Measurements from ENCODE around the gene ASS1. TPM values are rescaled to one million over a fixed set of nuclear protein-coding genes. Genes with fewer than 3 reads are reported as not detected.
"Not testable (repeated sequence)": the region's sequence is repeated elsewhere in the genome, so short reads cannot be mapped to it uniquely, and the experiment has no call there.

Gene ASS1
- total and polyA plus RNA-seq, 5 donors = 37.6 to 88.3 (median 60.4) TPM

DNA sequence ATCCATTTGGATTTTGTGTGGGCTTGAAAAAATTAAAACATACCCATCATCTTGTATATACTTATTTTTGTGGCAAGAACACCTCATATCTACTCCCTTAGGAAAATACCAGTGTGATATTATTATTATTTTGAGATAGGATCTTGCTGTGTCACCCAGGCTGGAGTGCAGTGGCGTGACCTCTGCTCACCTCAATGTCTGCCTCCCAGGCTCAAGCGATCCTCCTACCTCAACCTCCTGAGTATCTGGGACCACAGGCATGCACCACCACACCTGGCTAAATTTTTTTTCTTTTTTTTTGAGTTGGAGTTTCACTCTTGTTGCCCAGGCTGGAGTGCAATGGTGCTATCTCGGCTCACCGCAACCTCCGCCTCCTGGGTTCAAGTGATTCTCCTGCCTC is 10.1 kb upstream of the ASS1 start:
- WGBS = 88% methylated on average over 5 of the region's 5 CpGs
- not testable (repeated sequence) for ATAC-seq

DNA sequence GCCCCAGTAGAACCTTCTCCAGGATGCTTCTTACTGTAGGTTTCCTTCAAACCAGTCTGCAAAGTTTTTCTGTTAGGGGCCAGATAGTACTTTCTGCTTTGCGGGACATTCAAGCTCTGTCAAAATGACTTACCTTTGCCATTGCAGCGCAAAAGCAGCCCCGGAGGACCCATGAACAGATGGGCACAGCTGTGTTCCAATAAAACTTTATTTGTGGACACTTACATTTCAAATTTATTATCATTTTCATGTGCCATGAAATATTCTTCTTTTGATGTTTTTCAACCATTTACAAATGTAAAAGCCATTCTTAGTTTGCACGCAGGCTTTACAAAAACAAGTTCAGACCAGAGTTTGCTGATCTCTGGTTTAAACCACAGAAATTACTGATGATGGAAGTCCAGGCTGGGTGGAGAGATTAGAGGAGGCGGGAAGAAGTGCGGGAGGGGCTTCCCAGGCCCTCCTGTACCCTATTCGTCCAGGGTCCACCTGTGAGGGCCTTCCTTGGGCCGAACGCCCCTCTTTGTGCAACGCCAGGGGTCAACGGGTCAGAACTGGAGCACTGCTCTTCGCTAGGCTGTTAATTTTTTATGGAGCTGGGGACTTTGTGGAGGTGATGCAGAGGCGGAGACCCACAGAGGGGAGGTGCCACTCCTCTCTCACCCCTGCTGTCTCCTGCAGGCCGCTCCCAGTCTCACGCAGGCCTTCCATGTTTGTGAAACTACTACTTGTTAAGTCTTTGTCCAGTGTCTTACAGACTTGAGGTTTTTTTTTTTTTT is 7.6 kb upstream of the ASS1 start:
- Histone ChIP-seq H3K27me3 (ENCODE audit: control insufficient read depth, insufficient read depth) (no peaks in the 10 kb centered on the region), H3K4me1 (ENCODE audit: control insufficient read depth, insufficient read depth, low read length) (no peaks in the 10 kb centered on the region), H3K27ac (ENCODE audit: low read length) (no peak overlapping the region), H3K4me3 (ENCODE audit: low read length) (no peak overlapping the region), H3K9me3 (ENCODE audit: control insufficient read depth, low read length) (no peaks in the 10 kb centered on the region)
- ATAC-seq (no peak), DNase-seq (peak in 2 of 3 donors; percentile 7 to 11)
- WGBS = 80% methylated on average over 15 of the region's 15 CpGs
- intact Hi-C loops (cut with DNase I) = no loop called here

More for the DNA sequence above, 10.1 kb upstream of the ASS1 start:
- H3K4me3 ChIP-seq (ENCODE audit: low read length); H3K27me3 ChIP-seq (ENCODE audit: control insufficient read depth, insufficient read depth); H3K27ac ChIP-seq (ENCODE audit: low read length); H3K4me1 ChIP-seq (ENCODE audit: control insufficient read depth, insufficient read depth, low read length); H3K9me3 ChIP-seq (ENCODE audit: control insufficient read depth, low read length); intact Hi-C loops (cut with DNase I): not testable (repeated sequence)
- peak in 1 of 3 donors; percentile 6 for DNase-seq

DNA sequence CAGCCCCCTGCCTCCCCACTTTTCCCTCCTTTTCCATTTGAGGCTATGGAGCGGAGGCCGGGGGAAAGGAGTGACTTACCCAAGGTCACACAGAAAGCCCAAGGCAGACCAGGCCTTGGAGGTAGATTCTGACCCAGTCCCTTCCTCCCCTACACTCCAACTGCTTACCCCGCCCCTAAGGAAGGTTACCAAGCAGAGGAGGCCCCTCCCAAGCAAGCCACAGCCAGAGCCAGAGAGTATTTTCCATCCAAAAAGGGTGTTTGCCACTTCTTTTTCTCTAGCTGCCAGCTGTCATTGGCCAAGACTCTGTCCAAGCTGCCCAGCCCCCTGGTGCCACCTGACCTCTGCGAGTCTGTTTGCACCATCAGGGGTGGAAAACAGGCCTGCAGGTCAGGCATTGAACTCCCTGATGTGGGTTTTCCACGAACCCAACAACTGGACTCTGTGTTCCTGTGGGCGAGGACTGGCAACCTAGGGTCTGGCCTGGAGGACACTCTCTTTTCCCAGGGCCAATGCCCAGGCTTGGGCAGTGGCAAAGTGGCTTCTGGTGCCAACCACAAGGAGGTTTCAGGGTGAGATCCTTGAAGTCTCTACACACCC is 6.3 kb upstream of the ASS1 start:
- 88% methylated on average over 6 of the region's 6 CpGs for WGBS
- intact Hi-C loops (cut with DNase I) = no loop called here
- Histone ChIP-seq H3K27ac (ENCODE audit: low read length) (no peak overlapping the region), H3K27me3 (ENCODE audit: control insufficient read depth, insufficient read depth) (no peaks in the 10 kb centered on the region), H3K4me1 (ENCODE audit: control insufficient read depth, insufficient read depth, low read length) (no peaks in the 10 kb centered on the region), H3K4me3 (ENCODE audit: low read length) (no peak overlapping the region), H3K9me3 (ENCODE audit: control insufficient read depth, low read length) (no peaks in the 10 kb centered on the region)
- ATAC-seq (peak in 1 of 2 donors; percentile 26), DNase-seq (peak; percentile 12 to 45 (median 16))

DNA sequence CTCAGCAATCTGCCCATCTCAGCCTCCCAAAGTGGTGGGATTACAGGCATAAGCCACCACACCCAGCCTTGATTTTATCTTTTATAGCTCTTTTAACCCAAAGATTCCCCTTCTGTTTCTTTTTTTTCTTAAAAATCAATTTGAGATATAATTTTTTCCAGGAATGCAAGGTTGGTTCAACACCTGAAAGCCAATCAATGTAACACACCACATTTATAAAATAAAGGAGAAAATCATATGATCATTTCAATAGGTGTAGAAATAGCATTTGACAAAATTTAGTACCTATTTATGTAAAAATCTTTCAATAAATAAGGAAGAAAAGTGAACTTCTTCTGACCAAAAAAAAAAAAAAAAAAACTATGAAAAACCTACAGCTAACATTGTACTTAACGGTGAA is 3.7 kb upstream of the ASS1 start:
- WGBS = 96% methylated on average over 1 of the region's 1 CpG
- Histone ChIP-seq H3K9me3 (ENCODE audit: control insufficient read depth, low read length) (no peaks in the 10 kb centered on the region), H3K27me3 (ENCODE audit: control insufficient read depth, insufficient read depth) (no peaks in the 10 kb centered on the region), H3K4me3 (ENCODE audit: low read length) (no peak overlapping the region), H3K27ac (ENCODE audit: low read length) (no peak overlapping the region), H3K4me1 (ENCODE audit: control insufficient read depth, insufficient read depth, low read length) (no peaks in the 10 kb centered on the region)
- ATAC-seq (no peak), DNase-seq (peak in 1 of 3 donors; percentile 3)
- intact Hi-C loops (cut with DNase I) = no loop called here

DNA sequence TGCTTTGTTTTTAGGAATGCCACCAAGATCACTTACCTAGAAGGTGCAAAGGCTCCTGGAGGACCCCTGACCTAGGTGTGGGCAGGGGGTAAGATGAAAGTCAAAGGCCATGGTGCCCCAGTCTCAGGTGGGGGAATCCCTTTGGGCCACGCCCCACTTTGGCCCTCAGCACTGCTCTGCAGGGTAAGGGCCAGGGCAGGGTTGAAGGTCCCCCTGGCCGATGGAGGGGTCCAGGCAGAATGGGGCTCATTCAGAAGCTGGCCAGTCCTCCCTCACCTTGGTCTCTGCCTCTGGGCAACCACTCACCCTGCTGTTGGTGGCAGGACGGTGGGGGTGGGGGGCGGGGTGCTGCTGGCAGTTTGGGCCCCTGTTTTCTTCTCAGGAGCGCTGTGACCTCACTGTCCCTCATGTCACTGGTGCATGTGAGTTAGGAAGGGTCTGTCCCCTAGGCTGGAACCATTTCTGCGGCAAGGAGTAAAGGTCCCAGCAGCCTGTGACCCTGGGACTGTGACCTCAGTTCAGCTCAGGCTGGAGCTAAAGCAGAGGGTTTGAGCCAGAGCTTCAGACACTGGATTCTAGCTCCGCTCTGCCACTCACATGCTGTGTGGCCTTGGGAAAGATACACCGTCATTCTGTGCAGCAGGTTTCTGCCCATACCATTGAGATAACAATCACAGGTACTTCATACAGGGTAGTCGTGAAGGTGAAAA is 1.9 kb upstream of the ASS1 start:
- intact Hi-C loops (cut with DNase I) = no loop called here
- DNase-seq (peak in 2 of 3 donors; percentile 16 to 37), ATAC-seq (no peak)
- WGBS = 92% methylated on average over 9 of the region's 9 CpGs
- H3K4me3 ChIP-seq (ENCODE audit: low read length) = no peak overlapping the region
- no peak overlapping the region for H3K27ac ChIP-seq (ENCODE audit: low read length)
- H3K4me1 ChIP-seq (ENCODE audit: control insufficient read depth, insufficient read depth, low read length) = peaks cover 7% of the 10 kb centered on the region
- no peaks in the 10 kb centered on the region for H3K27me3 ChIP-seq (ENCODE audit: control insufficient read depth, insufficient read depth)
- no peaks in the 10 kb centered on the region for H3K9me3 ChIP-seq (ENCODE audit: control insufficient read depth, low read length)

DNA sequence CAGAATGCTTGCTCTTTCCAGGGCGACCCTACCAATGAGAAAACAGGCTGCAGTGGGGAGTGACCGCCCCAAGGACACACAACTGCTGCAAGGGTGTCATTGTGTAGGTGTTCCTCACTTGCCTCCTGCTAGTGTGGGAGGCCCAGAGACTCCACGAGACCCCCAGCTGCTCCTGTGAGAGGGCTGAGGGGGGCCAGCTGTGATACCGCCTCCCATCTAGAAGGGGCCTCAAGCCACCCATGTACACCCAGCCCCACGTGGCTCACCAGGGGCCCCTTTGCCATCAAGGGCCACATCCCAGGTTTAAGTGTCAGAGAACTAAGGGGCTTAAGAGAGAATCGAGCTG is 1.3 kb upstream of the ASS1 start:
- WGBS = 85% methylated on average over 6 of the region's 6 CpGs

DNA sequence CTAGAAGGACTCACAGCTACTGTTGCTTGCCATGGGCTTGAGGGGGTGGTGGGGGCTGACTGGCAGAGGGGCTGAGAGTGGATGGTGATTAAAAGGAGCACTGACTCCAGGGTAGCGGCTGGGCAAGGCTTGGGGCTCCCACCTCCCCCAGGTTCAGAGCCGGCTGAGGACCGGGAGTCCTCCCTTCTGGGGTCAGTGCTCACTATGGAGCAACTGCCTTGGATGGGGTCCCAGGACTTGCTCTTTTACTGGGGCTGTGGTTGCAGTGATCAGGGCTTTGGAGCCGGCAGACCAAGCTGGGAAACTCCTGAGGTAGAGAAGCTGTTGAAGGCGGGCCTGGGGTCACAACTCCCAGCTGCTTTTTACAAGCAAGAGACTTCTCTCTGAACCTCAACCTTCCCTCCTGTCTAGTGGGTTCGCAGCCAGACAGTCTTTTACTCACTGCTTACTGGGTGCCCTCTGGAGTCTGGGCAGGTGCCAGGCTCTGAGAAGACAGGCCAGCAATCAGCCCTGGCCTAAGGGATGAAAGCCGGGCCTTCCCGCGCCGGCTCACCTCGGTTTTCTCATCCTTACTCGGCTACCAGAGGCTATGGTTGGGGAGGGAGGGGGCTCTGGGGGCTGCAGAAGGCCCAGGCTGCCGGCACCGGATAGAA is 795 bp upstream of the ASS1 start:
- Histone ChIP-seq H3K4me3 (ENCODE audit: low read length) (peak overlapping the region; percentile 81), H3K27ac (ENCODE audit: low read length) (peak overlapping the region; percentile 64), H3K4me1 (ENCODE audit: control insufficient read depth, insufficient read depth, low read length) (peaks cover 7% of the 10 kb centered on the region), H3K27me3 (ENCODE audit: control insufficient read depth, insufficient read depth) (no peaks in the 10 kb centered on the region), H3K9me3 (ENCODE audit: control insufficient read depth, low read length) (no peaks in the 10 kb centered on the region)
- ATAC-seq (no peak), DNase-seq (peak; percentile 65 to 77 (median 71))
- intact Hi-C loops (cut with DNase I) = no loop called here
- WGBS = 49% methylated on average over 14 of the region's 14 CpGs

More for the DNA sequence above, 1.3 kb upstream of the ASS1 start:
- ATAC-seq (no peak), DNase-seq (peak in 2 of 3 donors; percentile 32 to 39)
- Histone ChIP-seq H3K27me3 (ENCODE audit: control insufficient read depth, insufficient read depth) (no peaks in the 10 kb centered on the region), H3K27ac (ENCODE audit: low read length) (no peak overlapping the region), H3K4me1 (ENCODE audit: control insufficient read depth, insufficient read depth, low read length) (peaks cover 7% of the 10 kb centered on the region), H3K4me3 (ENCODE audit: low read length) (no peak overlapping the region), H3K9me3 (ENCODE audit: control insufficient read depth, low read length) (no peaks in the 10 kb centered on the region)
- intact Hi-C loops (cut with DNase I) = no loop called here

DNA sequence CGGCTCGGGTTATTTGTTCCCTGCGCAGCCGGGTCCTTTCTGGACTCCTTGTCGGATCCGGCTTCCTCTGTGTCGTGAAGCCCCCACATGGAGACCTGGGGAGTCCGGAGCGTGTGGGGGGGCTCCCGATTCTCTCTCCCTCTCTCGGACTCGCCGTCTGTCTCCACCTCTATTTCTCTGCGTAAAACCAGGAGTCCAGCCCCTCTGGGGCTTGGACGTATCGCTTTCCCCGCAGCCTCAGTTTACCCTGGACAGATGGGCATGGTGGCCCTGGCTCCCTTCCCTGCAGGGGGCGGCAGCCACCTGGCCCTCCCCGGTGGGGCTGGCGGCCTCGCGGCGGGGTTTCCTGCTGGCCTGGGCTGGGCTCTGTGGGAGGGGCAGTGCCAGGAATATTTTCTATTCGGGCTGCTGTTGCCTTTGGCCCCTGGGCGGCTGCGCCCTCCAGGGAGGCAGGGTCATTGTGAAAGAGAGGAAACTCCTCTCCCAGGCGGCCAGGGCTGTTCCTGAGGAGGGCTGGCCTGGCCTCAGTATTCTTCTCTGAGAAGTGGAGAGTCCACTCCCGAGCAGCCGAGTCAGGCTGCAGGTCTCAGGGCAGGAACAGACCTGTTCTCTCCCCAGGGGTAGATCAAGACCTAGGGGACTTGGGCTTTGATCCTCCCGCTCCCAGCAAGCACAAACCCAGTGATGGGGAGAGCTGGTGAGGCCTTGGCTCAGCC is 665 bp downstream of the ASS1 start:
- no peaks in the 10 kb centered on the region for H3K9me3 ChIP-seq (ENCODE audit: control insufficient read depth, low read length)
- ATAC-seq (peak; percentile 64 to 84), DNase-seq (peak; percentile 86 to 89 (median 87))
- no peaks in the 10 kb centered on the region for H3K27me3 ChIP-seq (ENCODE audit: control insufficient read depth, insufficient read depth)
- peak overlapping the region; percentile 49 for H3K27ac ChIP-seq (ENCODE audit: low read length)
- peaks cover 9% of the 10 kb centered on the region for H3K4me1 ChIP-seq (ENCODE audit: control insufficient read depth, insufficient read depth, low read length)
- H3K4me3 ChIP-seq (ENCODE audit: low read length) = peak overlapping the region; percentile 81
- WGBS = 8% methylated on average over 30 of the region's 30 CpGs
- intact Hi-C loops (cut with DNase I) = no loop called here

DNA sequence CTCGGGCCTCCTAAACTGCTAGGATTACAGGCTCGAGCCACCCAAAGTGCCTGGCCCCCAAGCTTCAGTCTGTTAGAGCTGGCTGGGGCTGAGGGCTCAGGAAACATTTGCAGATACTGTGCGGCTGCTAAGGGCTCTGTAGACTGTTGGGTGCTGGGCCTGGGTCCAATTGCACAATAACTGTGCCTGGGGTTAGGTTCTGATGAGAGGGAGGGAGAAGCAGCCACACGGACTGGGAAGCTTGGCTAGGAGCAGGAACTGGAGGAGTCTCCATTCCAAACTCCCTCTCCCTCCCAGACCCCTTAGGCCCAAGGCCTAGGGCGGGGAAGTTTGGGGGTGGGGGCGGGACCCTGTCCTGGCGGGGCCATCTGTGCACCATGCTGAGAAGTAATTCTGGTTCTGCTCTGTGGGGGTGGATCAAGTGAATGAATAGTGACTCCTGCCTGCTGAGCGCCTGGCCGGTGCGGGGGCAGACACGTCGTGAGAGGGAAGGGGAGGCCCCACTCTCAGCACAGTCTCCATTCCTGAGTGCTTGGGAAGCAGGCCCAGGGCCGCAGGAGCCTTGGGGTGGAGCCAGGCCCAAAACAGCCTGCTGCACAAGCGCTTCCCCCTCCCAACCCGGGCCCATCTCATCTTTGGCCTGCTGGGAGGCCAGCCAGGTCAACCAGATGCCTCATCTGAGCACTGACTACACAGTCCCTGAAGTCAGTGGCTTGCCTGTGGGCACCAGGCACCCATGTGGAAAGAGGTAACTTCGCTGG is 1.5 kb downstream of the ASS1 start:
- no peaks in the 10 kb centered on the region for H3K27me3 ChIP-seq (ENCODE audit: control insufficient read depth, insufficient read depth)
- H3K9me3 ChIP-seq (ENCODE audit: control insufficient read depth, low read length) = no peaks in the 10 kb centered on the region
- peak overlapping the region; percentile 49 for H3K27ac ChIP-seq (ENCODE audit: low read length)
- H3K4me3 ChIP-seq (ENCODE audit: low read length) = peak overlapping the region; percentile 81
- intact Hi-C loops (cut with DNase I) = no loop called here
- H3K4me1 ChIP-seq (ENCODE audit: control insufficient read depth, insufficient read depth, low read length) = peaks cover 13% of the 10 kb centered on the region
- ATAC-seq (peak; percentile 67 to 78), DNase-seq (peak; percentile 89 to 95 (median 94))
- WGBS = 23% methylated on average over 16 of the region's 16 CpGs
